Nephron (organoid): ENCODE measurements around the gene SMYD5.
A peak's percentile ranks its signal among the peaks of the same experiment; 100 is the strongest.

Experiments
- H3K27ac Mint-ChIP-seq, 3 experiments: 2 replicates each; pipeline ENCODE4 v1.8.0; 2020; ENCODE audit warnings: mixed read lengths in 3 of 3, mild to moderate bottlenecking in 2 of 3, moderate library complexity in 1 of 3
- H3K27me3 Mint-ChIP-seq: 2 replicates; pipeline ENCODE4 v1.8.0; 2021; ENCODE audit warnings: low read depth, mild to moderate bottlenecking, moderate library complexity, mixed read lengths
- H3K36me3 Mint-ChIP-seq: 2 replicates; pipeline ENCODE4 v1.8.0; 2020; ENCODE audit warnings: low read depth, mixed read lengths
- H3K4me1 Mint-ChIP-seq: 2 replicates; pipeline ENCODE4 v1.8.0; 2020; ENCODE audit warnings: mixed read lengths
- H3K4me3 Mint-ChIP-seq, 3 experiments: 2 replicates each; pipeline ENCODE4 v1.8.0; 2020; ENCODE audit warnings: mild to moderate bottlenecking in 3 of 3, mixed read lengths in 3 of 3, moderate library complexity in 2 of 3
- H3K9me3 Mint-ChIP-seq: 2 replicates; pipeline ENCODE4 v1.8.0; 2020; ENCODE audit warnings: mixed read lengths
- CTCF ChIP-seq, 3 experiments: fragments of 200-600 bp; sonication (generic); IDR thresholded peaks; one replicate each; pipeline ENCODE4 v1.5.0; 2021; ENCODE audit warnings: antibody characterized with exemption in 3 of 3; ENCODE audit not compliant: unreplicated experiment in 3 of 3

Gene SMYD5

DNA sequence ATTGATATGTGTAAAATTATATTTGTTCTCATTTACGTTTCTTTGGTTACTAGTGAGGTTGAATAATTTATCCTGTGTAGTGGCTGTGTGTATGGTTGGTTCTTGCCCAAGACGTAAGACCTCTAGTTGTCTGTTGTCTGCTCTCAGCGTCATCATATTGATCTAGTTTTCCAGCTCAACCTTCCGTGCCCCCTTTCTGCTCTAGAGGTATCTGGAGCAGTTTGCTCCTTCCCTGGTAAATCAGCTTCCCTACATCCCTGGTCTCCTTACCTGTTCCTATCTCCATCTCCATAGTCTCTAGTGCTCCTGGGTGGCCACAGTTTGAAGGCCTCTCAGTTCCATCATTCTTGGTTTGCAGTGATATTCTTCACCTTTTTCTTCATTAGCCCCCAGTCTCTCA is 1.2 kb downstream of the SMYD5 start:
- H3K4me3 Mint-ChIP-seq: peak overlapping the region; percentile 87 to 94 (median 89)
- no peaks in the 10 kb centered on the region for H3K27me3 Mint-ChIP-seq
- TF ChIP-seq CTCF (IDR thresholded peaks at IDR 0.05; ENCODE audit: unreplicated experiment in 3 of 3): no peak
- H3K4me1 Mint-ChIP-seq: peaks cover 20% of the 10 kb centered on the region
- no peaks in the 10 kb centered on the region for H3K9me3 Mint-ChIP-seq
- H3K27ac Mint-ChIP-seq: peak overlapping the region; percentile 80 to 93 (median 90)
- H3K36me3 Mint-ChIP-seq: no peaks in the 10 kb centered on the region

DNA sequence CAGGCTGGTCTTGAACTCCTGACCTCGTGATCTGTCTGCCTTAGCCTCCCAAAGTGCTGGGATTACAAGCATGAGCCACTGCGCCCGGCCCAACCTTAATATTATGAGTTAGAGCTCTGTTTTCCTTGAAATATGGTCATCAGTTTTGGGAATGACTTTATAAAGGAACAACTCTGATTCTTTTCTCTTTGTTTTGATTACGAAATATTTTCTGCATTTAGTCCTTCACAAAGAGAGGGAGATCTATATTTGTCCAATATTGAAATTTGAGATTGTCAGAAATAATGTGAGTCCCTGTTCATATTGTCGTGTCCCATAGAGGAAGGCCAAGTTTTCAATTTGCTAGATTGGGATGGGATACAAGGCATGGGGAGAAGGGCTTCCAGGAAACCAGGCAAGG is 3.1 kb downstream of the SMYD5 start:
- Mint-ChIP-seq H3K27ac (no peak overlapping the region), H3K4me3 (peak overlapping the region; percentile 16 to 47 (median 24)), H3K27me3 (no peaks in the 10 kb centered on the region), H3K9me3 (no peaks in the 10 kb centered on the region), H3K4me1 (peaks cover 20% of the 10 kb centered on the region), H3K36me3 (peaks cover 11% of the 10 kb centered on the region)
- no peak for TF ChIP-seq CTCF (IDR thresholded peaks at IDR 0.05; ENCODE audit: unreplicated experiment in 3 of 3)

GRCh38 chr2:73217826-73218225 is 3.8 kb downstream of the SMYD5 start:
- H3K4me3 Mint-ChIP-seq: peak overlapping the region in 2 of 3 experiments; percentile 25 to 37
- no peak for TF ChIP-seq CTCF (IDR thresholded peaks at IDR 0.05; ENCODE audit: unreplicated experiment in 3 of 3)
- no peak overlapping the region for H3K27ac Mint-ChIP-seq
- peaks cover 20% of the 10 kb centered on the region for H3K4me1 Mint-ChIP-seq
- H3K27me3 Mint-ChIP-seq: no peaks in the 10 kb centered on the region
- peaks cover 13% of the 10 kb centered on the region for H3K36me3 Mint-ChIP-seq
- H3K9me3 Mint-ChIP-seq: no peaks in the 10 kb centered on the region

- H3K36me3 Mint-ChIP-seq: peaks cover 13% of the 10 kb centered on the region
- H3K27ac Mint-ChIP-seq: no peak overlapping the region
- no peaks in the 10 kb centered on the region for H3K27me3 Mint-ChIP-seq
- H3K4me1 Mint-ChIP-seq: peaks cover 20% of the 10 kb centered on the region
- no peaks in the 10 kb centered on the region for H3K9me3 Mint-ChIP-seq
- H3K4me3 Mint-ChIP-seq: no peak overlapping the region
- TF ChIP-seq CTCF (IDR thresholded peaks at IDR 0.05; ENCODE audit: unreplicated experiment in 3 of 3): no peak
Measured at GRCh38 chr2:73218298-73218697, 4.3 kb downstream of the SMYD5 start.

GRCh38 chr2:73223821-73224220 is 9.8 kb downstream of the SMYD5 start:
- H3K27me3 Mint-ChIP-seq: no peaks in the 10 kb centered on the region
- H3K27ac Mint-ChIP-seq: no peak overlapping the region
- no peak overlapping the region for H3K4me3 Mint-ChIP-seq
- H3K9me3 Mint-ChIP-seq: no peaks in the 10 kb centered on the region
- peaks cover 25% of the 10 kb centered on the region for H3K36me3 Mint-ChIP-seq
- TF ChIP-seq CTCF (IDR thresholded peaks at IDR 0.05; ENCODE audit: unreplicated experiment in 3 of 3): no peak
- no peaks in the 10 kb centered on the region for H3K4me1 Mint-ChIP-seq

- Mint-ChIP-seq H3K4me3 (no peak overlapping the region), H3K27me3 (no peaks in the 10 kb centered on the region), H3K27ac (no peak overlapping the region), H3K4me1 (no peaks in the 10 kb centered on the region), H3K9me3 (no peaks in the 10 kb centered on the region), H3K36me3 (peaks cover 25% of the 10 kb centered on the region)
- TF ChIP-seq CTCF (IDR thresholded peaks at IDR 0.05; ENCODE audit: unreplicated experiment in 3 of 3): no peak
Measured at GRCh38 chr2:73225513-73226360, 11.7 kb downstream of the SMYD5 start.
